HG03442 (cell line): Measurements from ENCODE around the gene GPR108.

Experiments
- ATAC-seq: cut with Tn5 transposase; IDR thresholded peaks from one replicate; pipeline ENCODE4 v1.9.1; 2021; ENCODE audit warnings: mild to moderate bottlenecking, moderate library complexity; ENCODE audit not compliant: unreplicated experiment

Gene GPR108

DNA sequence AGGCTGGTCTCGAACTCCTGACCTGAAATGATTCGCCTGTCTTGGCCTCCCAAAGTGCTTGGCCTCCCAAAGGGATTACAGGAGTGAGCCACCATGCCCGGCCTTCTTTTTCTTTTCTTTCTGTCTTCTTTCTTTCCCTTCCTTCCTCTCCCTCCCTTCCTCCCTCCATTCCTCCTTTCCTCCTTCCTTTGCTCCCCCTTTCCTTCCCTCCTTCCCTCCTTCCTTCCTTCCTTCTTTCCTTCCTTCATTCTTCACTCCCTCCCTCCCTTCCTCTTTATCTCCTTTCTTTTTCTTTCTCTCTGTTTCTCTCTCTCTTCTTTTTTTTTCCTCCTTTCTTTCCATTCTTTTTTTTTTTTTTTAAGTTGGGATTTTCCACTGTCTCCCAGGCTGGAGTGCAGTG lies 29.0 kb downstream of the GPR108 start:
- no peak for ATAC-seq

GRCh38 chr19:6707658-6708018 lies 29.7 kb downstream of the GPR108 start:
- no peak for ATAC-seq

- ATAC-seq = no peak
These were observed 30.2 kb downstream of the GPR108 start for GRCh38 chr19:6707011-6707657.

GRCh38 chr19:6706633-6706958 lies 30.8 kb downstream of the GPR108 start:
- no peak for ATAC-seq

DNA sequence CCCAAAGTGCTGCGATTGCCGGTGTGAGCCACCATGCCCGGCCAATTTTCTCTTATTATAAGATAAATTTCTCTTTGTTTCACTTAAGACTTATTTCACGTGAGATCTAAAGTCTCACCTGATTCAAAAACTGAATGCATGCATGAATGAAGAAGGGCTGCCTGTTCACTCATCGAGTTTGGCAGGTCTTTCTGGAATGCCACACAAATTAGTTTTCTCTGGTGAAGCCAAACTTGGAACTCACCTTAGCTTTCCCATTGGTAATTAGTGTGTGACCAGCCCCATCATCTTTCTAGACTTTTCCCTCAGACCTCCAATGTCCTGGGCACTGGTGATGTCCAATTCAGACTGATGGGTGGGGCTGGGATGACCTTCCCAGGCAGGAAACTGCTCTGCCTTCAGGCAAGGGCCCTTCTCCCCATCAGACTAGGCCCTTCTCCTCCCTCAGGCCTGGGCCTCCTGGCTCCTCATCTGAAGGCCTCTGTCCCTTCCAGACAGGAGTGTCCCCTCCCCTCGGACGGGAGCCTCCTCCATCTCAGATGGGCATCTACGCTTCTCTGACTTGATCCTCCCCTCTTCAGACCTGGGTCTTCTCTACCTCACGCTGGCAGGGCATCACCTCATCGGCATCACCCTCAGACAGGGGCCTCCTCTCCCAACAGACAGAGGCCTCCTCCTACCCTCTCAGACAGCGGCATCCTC lies 31.3 kb downstream of the GPR108 start:
- no peak for ATAC-seq

GRCh38 chr19:6700586-6701316 lies 36.6 kb downstream of the GPR108 start:
- ATAC-seq = no peak

GRCh38 chr19:6699935-6700334 lies 37.4 kb downstream of the GPR108 start:
- ATAC-seq = no peak

GRCh38 chr19:6697291-6697690 lies 40.1 kb downstream of the GPR108 start:
- no peak for ATAC-seq

DNA sequence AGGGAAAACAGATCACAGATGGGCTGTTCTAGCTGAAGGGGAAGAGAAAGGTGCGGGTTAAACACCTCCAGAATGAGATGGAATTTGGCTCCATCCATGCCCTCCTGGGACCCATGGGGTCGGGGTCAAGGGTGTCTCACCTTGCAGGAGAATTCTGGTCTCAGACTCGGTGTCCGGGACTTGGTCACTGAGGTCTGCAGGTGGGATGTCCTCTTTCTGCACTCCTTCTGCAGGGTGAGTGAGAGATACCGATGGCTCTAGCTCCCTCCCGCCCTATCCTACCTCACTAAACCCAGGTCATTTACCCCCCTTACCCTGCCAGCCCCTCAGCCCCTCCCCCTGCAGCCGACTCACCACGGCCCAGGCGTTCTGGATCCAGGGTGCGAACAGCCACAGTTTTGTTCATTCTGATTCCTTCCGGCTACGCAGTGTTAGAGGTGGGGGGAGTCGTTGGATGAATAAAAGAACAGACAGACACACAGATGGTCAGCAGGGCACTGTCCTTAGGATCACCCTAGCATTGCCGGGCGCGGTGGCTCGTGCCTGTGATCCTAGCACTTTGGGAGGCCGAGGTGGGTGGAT lies 41.0 kb downstream of the GPR108 start:
- no peak for ATAC-seq

DNA sequence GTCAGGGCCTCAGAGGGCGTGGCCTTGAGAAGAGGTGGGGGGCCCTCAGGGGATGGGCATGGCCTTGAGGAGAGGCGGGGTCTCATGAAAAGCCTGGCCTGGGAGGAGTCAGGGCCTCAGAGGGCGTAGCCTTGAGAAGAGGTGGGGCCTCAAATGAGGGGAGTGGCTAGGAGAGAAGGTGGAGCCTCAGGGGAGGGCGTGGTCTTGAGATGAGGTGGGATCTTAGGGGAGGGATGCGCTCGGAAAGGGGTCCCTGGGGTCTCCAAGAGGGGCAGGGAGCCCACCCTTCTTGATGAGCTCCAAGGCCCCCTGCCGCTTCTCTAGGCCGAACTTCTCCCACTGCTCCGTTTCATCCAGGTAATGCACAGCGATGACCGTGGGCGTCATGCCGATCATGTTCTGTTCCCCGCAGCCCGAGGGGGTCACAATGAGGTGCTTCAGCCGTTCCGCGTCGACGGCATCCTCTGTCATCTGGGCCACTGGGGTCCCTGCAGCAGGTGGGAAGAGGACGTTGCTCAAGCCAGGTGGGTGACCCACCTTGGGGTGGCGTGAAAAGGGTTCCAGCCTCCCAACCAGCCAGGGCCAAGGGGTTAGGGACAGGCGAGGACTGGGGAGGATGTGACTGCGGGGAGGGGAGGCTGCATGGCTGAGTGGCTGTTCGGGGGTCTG lies 43.1 kb downstream of the GPR108 start:
- no peak for ATAC-seq

GRCh38 chr19:6693681-6694080 lies 43.7 kb downstream of the GPR108 start:
- ATAC-seq = no peak

DNA sequence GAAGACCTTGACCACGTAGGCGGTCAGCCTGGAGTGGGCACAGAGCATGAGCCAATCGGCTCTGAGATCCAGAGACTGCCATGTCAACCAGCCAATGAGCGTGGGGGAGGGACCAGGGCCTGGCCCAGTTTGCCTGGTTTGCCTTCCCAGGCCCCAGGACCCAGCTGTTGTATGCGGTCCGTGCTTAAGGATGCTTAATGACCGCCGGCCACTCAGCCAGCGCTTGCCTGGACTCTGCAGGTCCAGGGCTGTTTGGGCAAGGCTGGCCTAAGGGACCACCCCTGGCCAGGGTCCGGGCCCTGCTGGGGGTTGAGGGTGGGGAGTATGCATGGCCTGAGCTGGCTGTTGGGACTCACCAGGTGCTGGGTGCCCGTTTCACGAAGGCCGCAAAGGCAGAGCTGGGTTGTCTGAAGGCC lies 44.3 kb downstream of the GPR108 start:
- ATAC-seq = no peak

DNA sequence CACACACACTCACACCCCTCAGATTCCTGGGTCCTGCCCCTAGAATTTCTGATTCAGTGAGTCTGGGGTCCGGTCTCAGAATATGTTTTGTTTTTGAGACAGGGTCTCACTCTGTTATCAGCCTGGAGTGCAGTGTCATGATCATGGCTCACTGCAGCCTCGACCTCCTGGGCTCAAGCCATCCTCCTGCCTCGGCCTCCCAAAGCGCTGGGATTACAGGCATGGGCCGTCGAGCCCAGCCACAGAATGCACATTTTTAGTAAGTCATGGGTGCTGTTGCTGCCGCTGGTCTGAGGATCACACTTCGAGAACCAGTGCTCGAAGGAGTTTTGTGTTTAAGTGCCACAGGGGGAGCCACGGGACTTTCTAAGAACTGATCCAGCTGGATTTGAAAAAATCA lies 45.4 kb downstream of the GPR108 start:
- no peak for ATAC-seq

GRCh38 chr19:6691342-6691741 lies 46.0 kb downstream of the GPR108 start:
- ATAC-seq = no peak

- ATAC-seq = no peak
These were observed 47.1 kb downstream of the GPR108 start for GRCh38 chr19:6690160-6690885.

- ATAC-seq = no peak
These were observed 50.3 kb downstream of the GPR108 start for GRCh38 chr19:6687114-6687513.

DNA sequence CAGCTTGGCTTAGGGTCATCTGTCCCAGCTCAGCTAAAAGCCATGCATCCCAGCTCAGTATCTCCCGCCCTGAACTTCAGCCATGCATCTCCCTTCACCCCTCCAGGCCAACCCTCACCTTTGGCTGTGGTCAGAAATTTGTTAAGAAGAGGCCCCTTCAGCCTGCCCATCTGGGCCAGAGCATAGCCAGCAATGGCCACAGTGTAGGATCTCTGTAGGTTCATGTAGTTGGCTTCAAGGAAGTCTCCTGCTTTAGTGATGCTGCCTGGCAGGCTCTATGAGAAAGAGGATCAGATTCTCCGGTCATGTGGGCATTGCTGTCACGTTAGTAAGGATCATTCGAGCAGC lies 50.8 kb downstream of the GPR108 start:
- no peak for ATAC-seq

- ATAC-seq = no peak
These were observed 51.3 kb downstream of the GPR108 start for GRCh38 chr19:6685962-6686627.

- no peak for ATAC-seq
These were observed 51.9 kb downstream of the GPR108 start for GRCh38 chr19:6685482-6685881.

- no peak for ATAC-seq
These were observed 53.4 kb downstream of the GPR108 start for GRCh38 chr19:6683971-6684370.
